ENCODE data around the gene RNF227. TPM values are rescaled to one million over a fixed set of nuclear protein-coding genes. Genes with fewer than 3 reads are reported as not detected.

The RNF227 gene
- 1.9 and 4.2 TPM in 2 replicates for total RNA-seq

DNA sequence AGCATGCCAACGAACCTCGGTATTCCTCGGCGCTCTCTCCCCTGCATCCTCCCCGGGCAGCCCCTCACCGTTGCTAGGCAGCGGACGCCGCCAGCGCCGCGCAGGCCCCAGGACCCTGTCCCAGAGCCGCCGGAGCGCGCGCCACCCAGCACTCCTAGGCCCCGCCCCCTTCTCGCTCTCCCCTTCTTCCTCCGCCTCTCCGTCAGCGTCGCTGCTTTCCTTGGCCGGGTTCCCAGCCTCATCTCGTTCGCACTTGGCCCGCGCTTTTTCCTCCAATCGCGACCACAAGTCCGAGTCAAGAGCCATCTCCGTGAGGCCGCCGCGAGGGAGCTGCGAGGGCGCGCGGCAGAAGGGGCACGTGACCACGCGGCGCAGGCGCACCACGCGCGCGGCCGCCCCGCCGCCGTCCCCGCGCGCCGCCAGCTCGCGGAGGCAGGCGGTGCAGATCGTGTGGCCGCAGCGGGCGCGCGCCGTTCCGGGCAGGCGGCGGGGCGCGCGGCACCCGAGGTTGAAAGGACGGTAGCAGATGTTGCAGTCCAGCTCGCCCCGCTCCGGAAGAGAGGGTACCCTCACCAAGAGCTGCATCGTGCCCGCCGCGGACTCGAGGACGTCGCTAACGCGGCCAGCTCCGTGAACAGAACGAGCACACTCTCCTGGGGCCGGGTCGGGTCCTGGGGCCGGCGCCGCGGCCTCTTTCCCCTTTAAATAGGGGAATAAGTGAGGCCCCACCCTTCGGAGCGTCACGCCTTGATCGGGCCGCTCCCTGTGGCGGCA is at the start of gene RNF227:
TSS of gene RNF227 (minus strand) at position 679 of the 774 bp plus-strand sequence. CDS start at position 585, 94 bp downstream.

DNA sequence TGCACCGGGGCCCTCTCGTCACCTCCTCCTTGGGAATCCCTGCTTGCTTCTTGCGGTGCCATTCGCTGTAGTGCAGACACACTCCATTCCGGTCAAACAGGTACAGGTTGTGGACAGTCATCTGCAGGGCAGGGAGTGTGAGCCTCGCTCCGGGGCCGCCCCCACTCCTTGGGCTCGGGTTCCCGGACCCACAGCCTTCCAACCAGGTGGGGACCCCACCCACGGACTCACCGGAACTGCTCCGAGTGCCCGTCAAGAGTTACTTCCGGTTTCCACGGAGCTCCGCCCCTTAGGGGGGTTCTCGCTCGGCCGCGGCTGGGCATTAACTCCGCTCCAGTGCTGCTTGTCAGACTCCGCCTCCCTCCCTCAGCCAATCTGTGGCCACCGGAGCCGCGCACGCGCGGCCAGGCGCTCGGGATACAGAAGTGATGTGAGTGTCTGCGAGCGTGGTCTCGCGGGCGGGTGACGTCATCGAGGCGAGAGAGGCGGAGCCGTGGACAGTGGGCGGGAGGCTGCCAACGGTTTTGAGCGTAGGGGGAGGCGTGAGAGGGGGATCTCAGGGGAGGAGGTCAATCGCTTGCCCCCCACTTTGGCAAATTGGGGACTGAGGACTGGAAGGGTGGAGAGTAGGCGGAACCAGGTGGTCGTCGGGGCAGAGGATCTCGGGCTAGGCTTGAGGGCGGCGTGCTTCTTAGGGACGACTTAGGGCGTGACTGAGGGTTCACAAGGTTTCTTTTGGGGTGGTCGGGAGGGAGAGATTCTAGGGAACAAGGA is 15.8 kb upstream of the RNF227 start, which contains the start of the genes CNTROB and TRAPPC1:
TSS of gene CNTROB (plus strand) at position 498 of the 774 bp plus-strand sequence. CDS start 874 bp downstream, outside the sequence.
TSS of gene TRAPPC1 (minus strand) at position 238 of the 774 bp plus-strand sequence. CDS start at position 121, 117 bp downstream.

DNA sequence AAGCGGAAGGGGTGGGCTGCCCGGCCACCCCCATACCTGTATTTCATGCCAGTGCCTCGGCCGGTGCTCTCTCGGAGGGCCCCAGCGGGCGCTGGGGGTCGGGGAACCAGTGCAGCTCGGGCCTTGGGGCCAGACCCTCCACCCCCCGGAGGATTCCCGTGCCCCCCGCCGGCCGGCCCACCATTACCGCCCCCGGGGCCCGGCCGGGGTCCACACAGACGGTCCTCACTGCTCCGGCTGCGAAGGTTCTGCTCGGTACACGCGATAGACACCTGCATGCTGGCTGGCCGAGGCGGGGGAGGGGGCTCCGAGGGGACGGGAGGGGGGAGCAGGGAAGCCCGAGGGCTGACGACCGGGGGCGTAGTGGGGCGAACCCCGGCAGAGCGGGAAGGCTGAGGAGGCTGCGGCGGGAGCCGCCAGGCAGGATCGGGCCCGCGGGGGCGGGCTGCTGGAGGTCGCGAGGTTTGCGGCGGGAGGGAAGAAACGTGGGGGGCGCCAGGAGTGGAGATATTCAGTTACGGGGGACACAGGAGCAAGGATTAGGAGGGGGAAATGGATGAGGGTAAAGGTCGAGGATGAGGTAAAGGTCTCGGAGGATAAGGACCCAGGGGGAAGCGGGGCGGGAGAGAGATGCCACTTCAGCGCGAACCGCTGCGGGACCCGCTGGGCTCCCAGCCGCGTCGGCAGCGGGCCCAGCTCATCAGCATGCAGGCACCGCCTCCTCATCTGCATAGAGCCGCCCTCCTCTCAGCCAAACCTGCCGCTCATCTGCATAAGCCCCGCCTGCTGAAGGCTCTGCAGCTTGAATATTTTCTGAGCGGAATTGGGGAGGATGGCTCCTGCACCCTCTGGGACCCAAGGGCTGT is 13.3 kb upstream of the RNF227 start, which contains the start of gene KCNAB3:
TSS of gene KCNAB3 (minus strand) at position 699 of the 866 bp plus-strand sequence. CDS start at position 278, 421 bp downstream.

DNA sequence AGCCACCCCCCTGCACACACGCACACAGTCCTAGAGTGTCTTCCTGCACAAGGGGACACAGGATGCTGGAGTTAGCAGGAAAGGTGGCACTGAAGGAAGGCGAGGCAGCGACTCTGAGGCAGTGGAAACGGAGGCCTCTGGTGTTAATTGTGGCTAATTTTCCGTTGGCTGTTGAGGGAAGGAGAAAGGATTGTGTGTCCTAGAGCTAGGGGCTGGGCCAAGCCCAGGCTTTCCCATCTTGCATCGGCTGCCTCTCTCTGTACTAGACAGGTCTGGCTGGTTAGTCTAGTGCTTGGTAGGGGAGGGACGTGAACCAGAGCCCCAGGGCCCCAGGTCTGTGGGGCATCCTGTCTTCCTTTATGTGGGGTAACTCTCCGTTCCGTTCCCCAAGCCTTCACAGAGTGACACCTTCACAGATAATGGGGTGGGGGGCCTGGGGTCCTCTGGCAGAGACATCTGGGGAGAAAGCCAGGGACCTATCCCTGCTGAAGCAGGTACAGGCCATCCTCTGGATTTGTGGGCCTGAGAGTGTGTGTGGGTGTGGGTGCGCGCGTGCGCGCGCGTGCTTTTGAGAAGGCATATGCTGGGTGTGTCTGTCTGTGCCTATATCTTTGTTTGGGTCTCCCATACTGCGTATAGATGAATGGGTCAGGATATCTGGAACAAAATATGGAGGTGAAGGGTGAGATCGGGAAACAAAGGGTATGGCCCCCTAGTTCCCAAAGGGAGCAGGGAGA is 27.7 kb downstream of the RNF227 start, which contains the start of gene CHD3:
TSS of gene CHD3 (plus strand) at position 606 of the 737 bp plus-strand sequence. CDS start 212 bp downstream, outside the sequence.

Other genes starting within 250 kb of the RNF227 start
- 47.3 and 58.3 TPM in 2 replicates for gene TP53, start 228.8 kb downstream of the RNF227 start, total RNA-seq
- gene WRAP53, start 227.8 kb downstream of the RNF227 start, total RNA-seq = 9.3 and 13.6 TPM in 2 replicates
- gene EFNB3, start 211.1 kb downstream of the RNF227 start, total RNA-seq = 2.0 and 2.6 TPM in 2 replicates
- gene DNAH2, start 198.5 kb downstream of the RNF227 start, total RNA-seq = 0.21 and 0.33 TPM in 2 replicates
- 7.7 and 8.0 TPM in 2 replicates for gene KDM6B, start 82.1 kb downstream of the RNF227 start, total RNA-seq
- 0.63 TPM in 1 of 2 replicates, not detected in the other for gene TMEM88, start 61.2 kb downstream of the RNF227 start, total RNA-seq
- gene NAA38, start 58.7 kb downstream of the RNF227 start, total RNA-seq = 72.6 and 78.8 TPM in 2 replicates
- gene CYB5D1, start 58.3 kb downstream of the RNF227 start, total RNA-seq = 6.5 and 7.0 TPM in 2 replicates
- 67.2 and 79.1 TPM in 2 replicates for gene CHD3, start 27.5 kb downstream of the RNF227 start, total RNA-seq
- gene KCNAB3, start 13.6 kb upstream of the RNF227 start, total RNA-seq = 0.21 and 0.33 TPM in 2 replicates
- gene TRAPPC1, start 15.7 kb upstream of the RNF227 start, total RNA-seq = 88.2 and 93.5 TPM in 2 replicates
- 17.9 and 20.2 TPM in 2 replicates for gene CNTROB, start 15.9 kb upstream of the RNF227 start, total RNA-seq
- gene GUCY2D, start 86.3 kb upstream of the RNF227 start, total RNA-seq = 0.14 and 0.84 TPM in 2 replicates
- 50.2 and 69.3 TPM in 2 replicates for gene ALOX15B, start 122.8 kb upstream of the RNF227 start, total RNA-seq
- gene ALOX12B, start 171.4 kb upstream of the RNF227 start, total RNA-seq = 1.1 and 3.5 TPM in 2 replicates
- gene ALOXE3, start 202.2 kb upstream of the RNF227 start, total RNA-seq = 2.1 and 3.2 TPM in 2 replicates
- gene HES7, start 207.8 kb upstream of the RNF227 start, total RNA-seq = 1.8 and 1.9 TPM in 2 replicates
- gene PER1, start 236.1 kb upstream of the RNF227 start, total RNA-seq = 47.4 and 70.4 TPM in 2 replicates
- gene VAMP2, start 246.7 kb upstream of the RNF227 start, total RNA-seq = 3.3 and 5.9 TPM in 2 replicates

All from airway epithelial cell (primary cell).